GM18517 (cell line): ENCODE results near the gene MTHFD1.
"Not testable (repeated sequence)": the region's sequence is repeated elsewhere in the genome, so short reads cannot be mapped to it uniquely, and the experiment has no call there.

Experiments used
- ATAC-seq: cut with Tn5 transposase; IDR thresholded peaks from one replicate; pipeline ENCODE4 v1.9.1; 2021; ENCODE audit warnings: mild to moderate bottlenecking, moderate library complexity; ENCODE audit not compliant: unreplicated experiment

Gene MTHFD1

GRCh38 chr14:64387782-64388532 lies at the start of gene MTHFD1:
Gene MTHFD1 (plus strand): TSS chr14:64388353. CDS start chr14:64388428, 75 bp downstream.
- peak; percentile 86 for ATAC-seq

GRCh38 chr14:64338616-64339316 lies 49.4 kb upstream of the MTHFD1 start:
- ATAC-seq: peak; percentile 85

GRCh38 chr14:64340560-64341196 lies 47.5 kb upstream of the MTHFD1 start:
- ATAC-seq: no peak

DNA sequence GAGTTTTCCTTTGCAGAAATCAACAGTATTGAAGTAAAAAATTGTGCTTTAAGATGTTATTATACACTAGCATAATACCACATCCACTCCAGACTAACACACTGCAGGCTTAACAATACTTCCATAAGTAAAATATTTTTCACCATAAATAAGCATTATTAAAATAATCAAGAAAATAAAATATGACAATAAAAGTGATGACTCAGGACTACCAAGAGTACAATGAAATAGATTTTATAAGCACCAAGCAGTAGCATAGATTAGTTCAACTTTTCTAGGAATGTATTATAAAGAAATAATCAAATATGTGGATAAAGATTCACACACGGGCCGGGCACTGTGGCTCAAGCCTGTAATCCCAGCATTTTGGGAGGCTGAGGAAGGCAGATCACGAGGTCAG lies 40.4 kb upstream of the MTHFD1 start:
- ATAC-seq: no peak

- no peak for ATAC-seq
Observed at GRCh38 chr14:64349741-64350490, 38.2 kb upstream of the MTHFD1 start.

- ATAC-seq: no peak
Observed at GRCh38 chr14:64363265-64363846, 24.8 kb upstream of the MTHFD1 start.

DNA sequence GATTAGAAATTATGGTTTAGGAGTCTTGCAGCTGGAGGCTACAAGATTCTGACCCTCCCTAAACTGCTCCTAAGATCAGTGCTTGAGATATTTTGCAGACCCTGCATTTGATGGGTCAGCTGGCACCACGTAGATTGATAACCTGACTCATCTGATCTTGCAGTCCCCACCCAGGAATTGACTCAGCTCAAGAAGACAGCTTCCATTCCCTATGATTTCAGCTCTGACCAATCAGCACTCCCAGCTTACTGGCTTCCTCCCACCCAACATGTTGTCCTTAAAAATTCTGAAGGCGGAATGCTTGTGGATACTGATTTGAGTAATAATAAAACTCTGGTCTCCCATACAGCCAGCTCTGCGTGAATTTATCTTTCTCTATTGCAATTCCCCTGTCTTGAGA lies 23.2 kb upstream of the MTHFD1 start:
- no peak for ATAC-seq

DNA sequence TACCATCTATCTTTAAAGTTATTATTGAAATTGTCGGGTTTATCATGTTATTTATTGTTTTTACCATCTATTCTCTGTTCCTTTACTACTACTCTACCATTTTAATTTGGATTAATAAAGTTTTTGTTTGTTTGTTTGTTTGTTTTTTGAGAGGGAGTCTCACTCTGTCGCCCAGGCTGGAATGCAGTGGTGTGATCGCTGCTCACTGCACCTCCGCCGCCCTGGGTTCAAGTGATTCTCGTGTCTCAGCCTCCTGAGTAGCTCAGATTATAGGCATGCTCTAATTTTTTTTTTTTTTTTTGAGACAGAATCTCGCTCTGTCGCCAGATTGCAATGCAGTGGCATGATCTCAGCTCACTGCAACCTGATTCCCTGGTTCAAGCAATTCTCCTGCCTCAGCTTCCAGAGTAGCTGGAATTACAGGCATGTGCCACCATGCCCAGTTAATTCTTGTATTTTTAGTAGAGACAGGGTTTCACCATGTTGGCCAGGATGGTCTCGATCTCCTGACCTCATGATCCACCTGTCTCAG lies 22.7 kb upstream of the MTHFD1 start:
- not testable (repeated sequence) for ATAC-seq

GRCh38 chr14:64369201-64369600 lies 19.0 kb upstream of the MTHFD1 start:
- no peak for ATAC-seq

- ATAC-seq: peak; percentile 28
Observed at GRCh38 chr14:64387232-64387781, 846 bp upstream of the MTHFD1 start.

- ATAC-seq: no peak
Observed at GRCh38 chr14:64388533-64389285, 556 bp downstream of the MTHFD1 start.

GRCh38 chr14:64391113-64391725 lies 3.1 kb downstream of the MTHFD1 start:
- ATAC-seq: no peak

GRCh38 chr14:64391986-64392385 lies 3.8 kb downstream of the MTHFD1 start:
- ATAC-seq: no peak

DNA sequence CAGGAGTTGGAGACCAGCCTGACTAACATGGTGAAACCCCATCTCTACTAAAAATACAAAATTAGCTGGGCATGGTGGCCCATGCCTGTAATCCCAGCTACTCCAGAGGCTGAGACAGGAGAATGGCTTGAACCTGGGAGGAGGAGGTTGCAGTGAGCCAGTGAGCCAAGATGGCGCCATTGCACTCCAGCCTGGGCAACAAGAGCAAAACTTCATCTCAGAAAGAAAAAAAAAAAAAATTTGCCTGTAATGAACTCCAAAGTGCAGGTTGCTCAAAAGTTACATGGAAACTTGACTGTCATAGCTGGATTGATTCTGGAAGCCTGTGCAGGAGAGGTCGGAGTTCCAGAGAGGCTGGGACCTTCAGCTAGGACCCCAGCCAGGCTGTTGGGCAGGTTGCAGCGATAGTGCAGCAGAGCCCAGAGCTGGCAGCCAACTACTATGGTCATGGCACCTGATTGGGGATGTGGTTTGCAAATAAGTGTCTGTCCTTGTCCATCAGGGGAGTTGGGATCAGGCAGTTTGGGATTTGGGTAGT lies 5.1 kb downstream of the MTHFD1 start:
- ATAC-seq: not testable (repeated sequence)

GRCh38 chr14:64394423-64394822 lies 6.3 kb downstream of the MTHFD1 start:
- ATAC-seq: no peak

DNA sequence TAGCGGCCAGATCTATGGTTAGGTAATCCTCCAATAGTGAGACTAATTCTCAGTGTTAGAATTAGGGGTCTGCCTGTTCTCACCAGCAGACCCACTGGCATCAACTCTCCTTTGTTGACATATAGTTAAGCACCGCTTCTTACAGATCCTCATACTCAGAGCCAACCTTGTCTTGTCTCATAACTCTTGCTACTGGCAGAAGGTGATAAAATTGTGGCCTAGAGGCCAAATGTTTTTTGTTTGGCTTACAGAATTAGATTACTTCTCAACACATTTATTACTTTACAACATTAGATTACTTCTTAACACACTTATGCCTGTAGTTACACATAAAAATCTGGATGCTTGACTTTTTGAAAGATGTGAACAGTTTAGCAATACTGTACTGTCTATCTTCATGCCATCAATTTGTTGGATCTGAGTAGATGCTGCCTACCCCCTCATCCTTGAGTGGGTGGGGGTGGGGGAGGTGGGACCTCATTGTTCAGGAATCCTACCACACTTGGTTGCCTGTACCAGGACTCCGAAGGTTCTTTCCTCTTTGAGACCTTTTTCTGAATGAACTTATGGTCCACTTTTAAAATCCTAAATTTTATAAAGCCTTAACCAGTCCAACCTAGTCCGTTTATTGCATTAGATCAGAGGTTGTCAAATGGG lies 7.0 kb downstream of the MTHFD1 start:
- no peak for ATAC-seq

- no peak for ATAC-seq
Observed at GRCh38 chr14:64400829-64401459, 12.8 kb downstream of the MTHFD1 start.

DNA sequence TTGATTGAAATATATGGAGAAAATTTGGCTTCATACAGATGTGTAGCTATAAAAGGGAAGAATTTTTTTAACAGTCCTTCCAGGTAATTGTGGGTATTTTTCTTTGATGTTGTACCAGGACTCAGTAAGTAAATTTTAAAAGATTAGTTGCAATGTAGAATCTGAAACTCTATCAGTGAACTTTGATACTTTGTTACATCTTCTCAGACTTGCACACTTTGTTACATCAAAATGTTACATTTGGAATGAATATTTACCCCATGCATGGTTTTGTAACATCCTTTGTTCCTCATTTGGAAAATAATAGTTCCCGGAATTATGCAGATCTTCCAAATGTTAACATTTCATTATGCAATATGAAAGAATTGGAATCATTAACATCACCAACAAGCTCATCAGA lies 13.8 kb downstream of the MTHFD1 start:
- no peak for ATAC-seq
